VCaP (cell line): Measurements from ENCODE around the gene RGS6.

Experiments used
- H3K27ac ChIP-seq: fragments of 450-650 bp; 2 replicates; pipeline ENCODE4 v1.5.1; 2017
- TF ChIP-seq, protein P1 (sequence below): fragments of 450-650 bp; conservative IDR thresholded peaks from 2 replicates; pipeline ENCODE4 v1.5.1; 2017; ENCODE audit warnings: mild to moderate bottlenecking, moderate library complexity

RGS6 gene

DNA sequence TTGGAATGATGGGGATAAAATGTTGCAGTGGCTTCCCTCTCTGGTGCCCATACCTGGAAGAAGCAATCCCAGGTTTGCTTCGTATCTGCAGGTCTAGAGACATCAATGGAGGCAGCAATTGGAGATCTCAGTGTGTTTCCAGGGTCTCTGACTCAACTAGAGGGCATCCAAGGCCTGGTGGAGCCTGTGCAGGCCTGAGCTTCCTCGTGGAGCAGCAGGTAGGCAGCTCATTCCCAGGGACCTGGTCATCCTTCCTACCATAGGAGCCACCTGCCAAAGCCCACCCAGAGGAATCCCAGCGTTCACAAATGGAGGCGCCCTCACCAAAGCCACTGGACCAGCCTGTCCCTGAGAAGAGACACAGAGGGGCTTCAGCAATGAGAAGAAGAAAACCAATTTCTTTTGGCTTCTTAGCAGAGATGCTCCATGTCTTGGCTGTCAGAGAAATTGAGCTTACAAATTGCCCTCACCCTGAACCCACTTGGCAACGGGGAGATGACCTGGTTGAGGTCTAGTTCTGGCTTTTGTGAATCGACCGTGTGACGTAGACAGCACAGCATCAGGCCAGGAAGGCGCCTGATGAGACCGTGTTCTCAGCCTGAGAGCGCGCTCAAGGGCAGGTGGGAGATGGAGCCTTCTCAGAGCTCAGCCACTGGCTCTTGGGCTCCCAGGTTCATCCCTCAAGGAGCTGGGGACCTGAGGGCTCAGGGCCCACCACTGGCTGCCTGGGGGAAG is 678.0 kb downstream of the RGS6 start:
- H3K27ac ChIP-seq = no peak overlapping the region
- TF ChIP-seq, protein P1, sequence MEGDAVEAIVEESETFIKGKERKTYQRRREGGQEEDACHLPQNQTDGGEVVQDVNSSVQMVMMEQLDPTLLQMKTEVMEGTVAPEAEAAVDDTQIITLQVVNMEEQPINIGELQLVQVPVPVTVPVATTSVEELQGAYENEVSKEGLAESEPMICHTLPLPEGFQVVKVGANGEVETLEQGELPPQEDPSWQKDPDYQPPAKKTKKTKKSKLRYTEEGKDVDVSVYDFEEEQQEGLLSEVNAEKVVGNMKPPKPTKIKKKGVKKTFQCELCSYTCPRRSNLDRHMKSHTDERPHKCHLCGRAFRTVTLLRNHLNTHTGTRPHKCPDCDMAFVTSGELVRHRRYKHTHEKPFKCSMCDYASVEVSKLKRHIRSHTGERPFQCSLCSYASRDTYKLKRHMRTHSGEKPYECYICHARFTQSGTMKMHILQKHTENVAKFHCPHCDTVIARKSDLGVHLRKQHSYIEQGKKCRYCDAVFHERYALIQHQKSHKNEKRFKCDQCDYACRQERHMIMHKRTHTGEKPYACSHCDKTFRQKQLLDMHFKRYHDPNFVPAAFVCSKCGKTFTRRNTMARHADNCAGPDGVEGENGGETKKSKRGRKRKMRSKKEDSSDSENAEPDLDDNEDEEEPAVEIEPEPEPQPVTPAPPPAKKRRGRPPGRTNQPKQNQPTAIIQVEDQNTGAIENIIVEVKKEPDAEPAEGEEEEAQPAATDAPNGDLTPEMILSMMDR = no peak

DNA sequence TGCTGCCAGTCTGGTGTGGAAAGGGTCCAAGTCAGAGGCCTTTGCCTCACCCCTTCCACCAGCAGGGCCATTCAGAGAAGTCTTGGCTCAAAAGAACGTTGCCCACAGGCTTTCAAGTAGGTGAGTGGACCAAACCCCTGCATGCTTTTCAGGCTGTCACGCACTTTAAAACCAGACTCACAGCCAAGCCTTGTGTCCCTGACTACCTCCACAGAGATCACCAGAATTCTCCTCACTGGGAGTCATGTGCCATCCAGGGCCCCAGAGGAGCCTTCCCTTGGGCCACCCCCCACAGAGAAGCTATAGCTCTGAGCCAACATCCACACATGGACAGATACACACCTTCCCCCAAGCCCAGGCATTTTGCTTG is 678.6 kb downstream of the RGS6 start:
- no peak overlapping the region for H3K27ac ChIP-seq
- TF ChIP-seq, protein P1 = no peak

DNA sequence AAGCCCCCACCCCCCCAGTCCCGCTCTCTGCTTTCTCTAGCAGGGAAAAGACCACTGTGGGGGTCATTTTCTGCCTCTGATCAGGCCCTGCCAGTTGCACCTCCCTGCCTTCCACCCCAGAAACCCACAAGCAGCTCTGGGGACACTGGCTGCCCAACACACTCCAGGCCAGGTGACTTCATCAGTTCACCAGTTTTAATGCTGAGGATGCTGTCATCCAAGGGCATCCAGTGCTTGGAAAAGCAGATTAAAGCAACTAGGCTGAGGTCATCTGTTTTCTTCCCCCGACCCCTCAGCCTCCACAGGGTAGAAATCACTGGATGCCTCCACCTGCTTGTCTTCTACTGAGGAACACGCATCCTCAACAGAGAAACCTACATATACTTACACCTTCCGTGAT is 679.3 kb downstream of the RGS6 start:
- no peak overlapping the region for H3K27ac ChIP-seq
- TF ChIP-seq, protein P1 = no peak

DNA sequence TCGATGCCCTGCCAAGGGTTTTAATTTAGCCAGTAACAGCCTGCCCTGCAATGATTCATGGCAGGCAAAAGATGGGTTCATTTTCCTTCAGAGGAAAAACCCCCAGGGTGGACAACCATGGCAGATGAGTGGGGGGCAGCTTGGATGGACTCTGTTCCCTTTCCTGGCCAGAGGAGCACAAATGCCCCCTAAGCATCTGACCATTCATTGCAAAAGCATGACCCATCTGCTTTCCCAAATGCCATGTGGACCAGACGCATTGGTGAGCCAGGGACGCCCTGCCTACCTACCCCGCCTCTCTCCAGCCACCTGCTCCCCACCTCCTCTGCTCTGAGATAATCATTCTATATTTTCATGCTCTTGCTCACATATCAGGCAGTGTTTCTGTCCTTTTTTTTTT is 679.8 kb downstream of the RGS6 start:
- TF ChIP-seq, protein P1 = no peak
- no peak overlapping the region for H3K27ac ChIP-seq

DNA sequence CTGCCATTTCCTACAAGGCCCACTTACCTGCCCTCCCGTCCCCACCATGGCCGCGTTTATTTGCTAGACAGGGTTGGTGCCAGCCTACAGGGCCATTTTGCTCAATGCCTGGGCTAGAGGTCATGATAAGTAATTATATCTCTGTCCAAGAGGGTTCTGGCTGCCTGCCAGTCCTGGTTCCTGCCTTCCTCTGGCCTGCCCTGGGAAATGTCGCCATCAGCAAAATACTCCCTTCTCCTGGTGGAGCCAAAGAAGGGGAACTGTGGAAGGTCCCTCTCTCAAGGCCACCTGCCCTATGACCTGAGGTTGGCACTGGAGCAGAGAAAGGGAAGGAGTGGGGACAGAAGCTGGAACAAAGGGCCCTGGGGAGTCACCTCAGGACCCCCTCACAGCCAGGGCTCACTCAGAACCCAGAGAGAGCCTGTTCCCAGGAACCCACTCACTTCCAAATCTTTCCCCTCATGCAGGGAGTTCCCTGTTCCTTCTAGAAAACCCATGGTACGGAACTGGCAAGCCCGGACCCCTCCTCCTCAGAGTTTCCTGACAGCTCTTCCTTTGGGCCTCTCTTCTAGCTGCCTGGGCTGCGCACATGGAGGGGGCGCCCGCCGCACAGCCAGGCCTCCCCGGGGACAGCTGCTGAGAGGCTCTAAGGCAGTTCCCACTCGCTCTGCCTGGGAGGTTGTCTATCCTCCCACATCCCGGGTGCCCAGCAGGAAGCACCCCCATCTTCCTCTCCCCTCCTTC is 681.2 kb downstream of the RGS6 start:
- TF ChIP-seq, protein P1 = no peak
- H3K27ac ChIP-seq = no peak overlapping the region

DNA sequence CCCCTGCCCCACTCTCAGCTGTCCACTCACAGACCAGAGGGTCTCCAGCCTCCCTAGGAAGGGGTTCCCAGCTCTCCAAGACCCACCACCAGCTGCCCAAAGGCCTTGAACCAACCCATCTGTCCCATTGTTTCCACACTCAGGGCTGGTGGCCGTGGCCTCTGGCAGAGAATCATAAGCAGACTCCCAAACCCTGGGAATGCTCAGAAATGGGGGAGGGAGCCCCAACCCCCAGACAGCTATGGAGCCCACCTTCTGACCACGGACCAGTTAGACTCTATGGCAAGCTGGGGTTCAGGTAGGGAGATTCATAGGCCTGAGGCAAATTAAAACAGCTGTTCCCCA is 681.7 kb downstream of the RGS6 start:
- H3K27ac ChIP-seq = no peak overlapping the region
- TF ChIP-seq, protein P1 = no peak

DNA sequence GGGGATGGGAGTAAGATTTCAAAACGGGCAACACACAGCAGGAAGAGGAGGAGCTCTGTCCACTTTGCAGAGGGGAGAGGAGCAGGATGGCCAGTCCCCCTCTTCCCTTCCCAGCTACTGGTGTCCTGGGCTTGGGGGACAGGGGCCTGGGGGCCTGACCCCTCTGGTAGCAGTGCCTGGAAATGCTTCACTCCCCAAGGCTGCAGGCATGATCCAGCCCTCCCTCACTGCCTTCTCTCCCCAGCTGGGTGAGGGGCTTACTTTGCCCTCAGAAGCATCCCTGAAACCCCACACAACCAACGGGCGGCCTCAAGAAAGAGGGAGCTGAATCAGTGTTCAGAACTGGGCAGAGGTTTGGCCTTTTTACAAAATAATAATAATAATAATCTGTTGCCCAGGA is 682.1 kb downstream of the RGS6 start:
- H3K27ac ChIP-seq = no peak overlapping the region
- TF ChIP-seq, protein P1 = no peak
